Activated CD8-positive, alpha-beta T cell treated with anti-CD3 and anti-CD28 coated beads for 36 hours (primary cell): ENCODE measurements around the gene CXCL9. TPM values are rescaled to one million over a fixed set of nuclear protein-coding genes. Genes with fewer than 3 reads are reported as not detected.

ENCODE experiments used
- ATAC-seq: fragments of 200-7000 bp; cut with Tn5 transposase; one replicate; pipeline ENCODE4 v1.10.0; 2021; ENCODE audit warnings: mild to moderate bottlenecking, moderate library complexity
- CTCF ChIA-PET: fragments of 350-600 bp; sonication (Branson Sonifier 250); formaldehyde crosslinking; loops from one replicate; lab custom pipeline; 2021; ENCODE audit warnings: antibody characterized with exemption; lab: Charles Lee
- POLR2A ChIA-PET: fragments of 350-600 bp; sonication (Branson Sonifier 250); formaldehyde crosslinking; loops from one replicate; lab custom pipeline; 2021; ENCODE audit warnings: antibody characterized with exemption; lab: Charles Lee
- DNase-seq: peaks from one replicate; pipeline ENCODE4 v3.0.0-alpha.2; 2020
- H3K27ac Mint-ChIP-seq: one replicate; pipeline ENCODE4 v1.8.0; 2021; ENCODE audit warnings: mild to moderate bottlenecking, mixed read lengths
- H3K27me3 Mint-ChIP-seq: one replicate; pipeline ENCODE4 v1.8.0; 2021; ENCODE audit warnings: mixed read lengths
- H3K36me3 Mint-ChIP-seq: one replicate; pipeline ENCODE4 v1.8.0; 2021; ENCODE audit warnings: low read depth, mixed read lengths
- H3K4me1 Mint-ChIP-seq: one replicate; pipeline ENCODE4 v1.8.0; 2021; ENCODE audit warnings: low read depth, mixed read lengths
- H3K4me3 Mint-ChIP-seq: one replicate; pipeline ENCODE4 v1.8.0; 2021; ENCODE audit warnings: mild to moderate bottlenecking, moderate library complexity, mixed read lengths
- H3K9me3 Mint-ChIP-seq: one replicate; pipeline ENCODE4 v1.8.0; 2021; ENCODE audit warnings: mixed read lengths
- intact Hi-C: fragments of 100-400 bp; cut with micrococcal nuclease; formaldehyde crosslinking; loops from one replicate; pipeline ENCODE4 v1.10.0; 2022
- total RNA-seq, 2 experiments: library from RNA; stranded (reverse); gene quantifications; one replicate each; pipeline ENCODE4 v1.2.3, GENCODE V29; 2021
- TF ChIP-seq, protein P1 (sequence below): fragments of 200-600 bp; IDR thresholded peaks from one replicate; pipeline ENCODE4 v1.8.0; 2022; ENCODE audit warnings: antibody characterized with exemption, mild to moderate bottlenecking

Gene CXCL9
- total RNA-seq, 2 experiments from 2014 or later = 1.3 to 1.5 TPM

DNA sequence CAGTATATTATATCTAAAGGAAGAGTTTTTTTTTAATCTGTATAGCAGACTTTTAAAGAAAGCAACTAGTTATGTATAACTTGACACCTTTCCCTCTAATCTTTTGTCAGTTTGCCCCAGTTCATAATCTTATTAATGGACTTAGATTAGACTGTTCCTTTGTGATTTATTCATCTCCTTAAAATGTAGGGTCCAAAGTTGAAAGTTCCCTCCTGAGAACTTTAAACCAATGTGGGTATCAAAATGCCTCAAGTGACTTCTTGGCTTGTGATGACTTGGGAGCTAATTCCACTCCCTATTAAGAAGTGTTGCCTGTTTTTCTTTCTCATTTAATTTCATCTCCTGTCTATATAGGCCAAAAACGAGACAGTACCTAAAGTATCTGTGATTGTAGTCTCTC, 10.2 kb downstream of the CXCL9 start:
- CTCF ChIA-PET = interaction anchor here (0.9 to 4.1 kb wide), 20 partner anchors 11 to 343 kb away, joined by 3 to 62 read pairs (median 10); partner anchors contain the start of genes CXCL10 and CXCL9
- peaks cover 3% of the 10 kb centered on the region for H3K27me3 Mint-ChIP-seq
- TF ChIP-seq, protein P1, sequence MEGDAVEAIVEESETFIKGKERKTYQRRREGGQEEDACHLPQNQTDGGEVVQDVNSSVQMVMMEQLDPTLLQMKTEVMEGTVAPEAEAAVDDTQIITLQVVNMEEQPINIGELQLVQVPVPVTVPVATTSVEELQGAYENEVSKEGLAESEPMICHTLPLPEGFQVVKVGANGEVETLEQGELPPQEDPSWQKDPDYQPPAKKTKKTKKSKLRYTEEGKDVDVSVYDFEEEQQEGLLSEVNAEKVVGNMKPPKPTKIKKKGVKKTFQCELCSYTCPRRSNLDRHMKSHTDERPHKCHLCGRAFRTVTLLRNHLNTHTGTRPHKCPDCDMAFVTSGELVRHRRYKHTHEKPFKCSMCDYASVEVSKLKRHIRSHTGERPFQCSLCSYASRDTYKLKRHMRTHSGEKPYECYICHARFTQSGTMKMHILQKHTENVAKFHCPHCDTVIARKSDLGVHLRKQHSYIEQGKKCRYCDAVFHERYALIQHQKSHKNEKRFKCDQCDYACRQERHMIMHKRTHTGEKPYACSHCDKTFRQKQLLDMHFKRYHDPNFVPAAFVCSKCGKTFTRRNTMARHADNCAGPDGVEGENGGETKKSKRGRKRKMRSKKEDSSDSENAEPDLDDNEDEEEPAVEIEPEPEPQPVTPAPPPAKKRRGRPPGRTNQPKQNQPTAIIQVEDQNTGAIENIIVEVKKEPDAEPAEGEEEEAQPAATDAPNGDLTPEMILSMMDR = no peak
- ATAC-seq (no peak), DNase-seq (no peak)
- no peak overlapping the region for H3K4me3 Mint-ChIP-seq
- H3K4me1 Mint-ChIP-seq = no peaks in the 10 kb centered on the region
- no peaks in the 10 kb centered on the region for H3K9me3 Mint-ChIP-seq
- H3K27ac Mint-ChIP-seq = no peak overlapping the region
- H3K36me3 Mint-ChIP-seq = no peaks in the 10 kb centered on the region
- POLR2A ChIA-PET = no interaction called here
- intact Hi-C loops = no loop called here

DNA sequence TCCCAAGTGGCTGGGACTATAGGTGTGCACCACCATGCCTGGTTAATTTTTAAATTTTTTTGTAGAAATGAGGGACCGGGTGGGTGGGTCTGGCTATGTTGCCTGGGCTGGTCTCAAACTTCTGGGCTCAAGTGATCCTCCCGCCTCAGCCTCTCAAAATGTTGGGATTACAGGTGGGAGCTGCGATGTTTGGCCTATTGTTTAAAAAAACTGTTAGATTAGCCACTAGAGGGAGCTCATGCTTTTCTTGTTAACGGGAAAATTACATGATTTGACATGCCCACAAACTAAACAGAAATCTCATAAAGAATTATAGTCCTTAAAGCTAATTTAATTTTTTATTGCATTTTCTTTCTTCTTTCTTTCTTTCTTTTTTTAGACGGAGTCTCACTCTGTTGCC, 11.6 kb downstream of the CXCL9 start:
- TF ChIP-seq, protein P1 = peak; percentile 84
- CTCF ChIA-PET = interaction anchor here (0.6 to 4.1 kb wide), 53 partner anchors 9 to 382 kb away, joined by 3 to 62 read pairs (median 4); partner anchors contain the start of genes ART3, CXCL10, CXCL11 and NAAA
- H3K27me3 Mint-ChIP-seq = peaks cover 3% of the 10 kb centered on the region
- H3K4me1 Mint-ChIP-seq = peaks cover 3% of the 10 kb centered on the region
- H3K36me3 Mint-ChIP-seq = no peaks in the 10 kb centered on the region
- ATAC-seq (no peak), DNase-seq (peak; percentile 17)
- POLR2A ChIA-PET = interaction anchor here (1.1 to 1.5 kb wide), 2 partner anchors 60 to 66 kb away, joined by 3 to 4 read pairs; no protein-coding TSS in a partner anchor
- H3K9me3 Mint-ChIP-seq = no peaks in the 10 kb centered on the region
- H3K4me3 Mint-ChIP-seq = no peak overlapping the region
- intact Hi-C loops = loop anchor here (1.0 kb wide), 1 partner anchor 72 kb away; no protein-coding TSS in a partner anchor
- H3K27ac Mint-ChIP-seq = no peak overlapping the region

DNA sequence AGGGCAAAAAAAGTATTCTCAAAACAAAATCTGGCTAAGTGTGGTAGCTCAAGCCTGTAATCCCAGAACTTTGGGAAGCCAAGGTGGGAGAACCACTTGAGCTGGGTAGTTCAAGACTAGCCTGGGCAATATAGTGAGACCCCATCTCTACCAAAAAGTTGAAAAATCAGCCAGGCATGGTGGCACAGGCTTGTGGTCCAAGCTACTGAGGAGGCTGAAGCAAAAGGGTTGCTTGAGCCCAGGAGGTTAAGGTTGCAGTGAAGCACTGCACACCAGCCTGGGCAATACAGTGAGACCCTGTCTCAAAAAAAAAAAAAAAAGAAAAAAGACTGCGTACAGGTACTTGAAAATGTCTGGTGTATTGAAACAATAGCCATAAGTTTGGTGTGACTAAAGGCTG, 14.8 kb downstream of the CXCL9 start:
- intact Hi-C loops = no loop called here
- TF ChIP-seq, protein P1 = no peak
- ChIA-PET POLR2A (no interaction called here), CTCF (interaction anchor here (0.8 to 2.0 kb wide), 11 partner anchors 17 to 113 kb away, joined by 3 to 8 read pairs (median 4); no protein-coding TSS in a partner anchor)
- ATAC-seq (no peak), DNase-seq (no peak)
- peaks cover 3% of the 10 kb centered on the region for H3K27me3 Mint-ChIP-seq
- H3K27ac Mint-ChIP-seq = no peak overlapping the region
- no peaks in the 10 kb centered on the region for H3K9me3 Mint-ChIP-seq
- H3K4me3 Mint-ChIP-seq = no peak overlapping the region
- H3K36me3 Mint-ChIP-seq = peaks cover 16% of the 10 kb centered on the region
- peaks cover 23% of the 10 kb centered on the region for H3K4me1 Mint-ChIP-seq

DNA sequence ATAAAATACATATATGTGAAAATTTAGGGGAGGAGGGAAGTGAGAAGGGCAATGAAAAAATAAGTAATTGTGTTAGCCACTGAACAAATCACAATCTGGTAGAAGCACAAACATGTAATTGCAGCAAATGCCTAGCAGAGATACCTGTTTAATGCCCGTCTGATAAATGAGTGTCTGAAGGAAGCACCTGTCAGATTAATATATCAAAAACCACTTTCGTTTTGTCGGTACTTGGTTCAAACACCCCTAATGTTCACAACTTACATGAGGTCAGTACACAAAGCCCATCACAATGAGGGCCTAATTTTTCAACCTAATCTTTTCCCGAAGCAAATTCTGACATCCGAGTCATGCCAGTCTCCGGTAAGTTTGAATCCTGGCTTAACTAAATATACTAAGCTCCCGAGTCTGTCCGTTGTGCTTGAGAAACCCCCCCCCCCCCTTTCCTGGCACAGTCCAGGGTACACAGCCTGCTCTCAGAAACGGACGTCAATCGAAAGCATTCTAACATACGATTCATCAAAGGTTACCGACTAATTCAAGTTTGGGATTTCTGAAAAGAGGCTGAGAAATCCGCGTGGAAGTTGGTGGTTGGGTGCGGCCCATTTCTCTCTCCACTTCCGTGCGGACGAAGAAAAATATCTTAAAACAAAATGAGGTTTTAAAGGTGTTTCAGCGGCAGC, 17.3 kb downstream of the CXCL9 start:
- intact Hi-C loops = no loop called here
- ChIA-PET CTCF (interaction anchor here (0.7 to 1.5 kb wide), 3 partner anchors 8 to 97 kb away, joined by 3 read pairs; no protein-coding TSS in a partner anchor), POLR2A (interaction anchor here (0.8 to 1.5 kb wide), 3 partner anchors 69 to 190 kb away, joined by 3 read pairs; no protein-coding TSS in a partner anchor)
- Mint-ChIP-seq H3K27me3 (peaks cover 3% of the 10 kb centered on the region), H3K4me3 (peak overlapping the region; percentile 87), H3K9me3 (no peaks in the 10 kb centered on the region), H3K4me1 (peaks cover 29% of the 10 kb centered on the region), H3K27ac (peak overlapping the region; percentile 85), H3K36me3 (peaks cover 21% of the 10 kb centered on the region)
- peak; percentile 5 for DNase-seq
- no peak for ATAC-seq
- TF ChIP-seq, protein P1 = no peak

DNA sequence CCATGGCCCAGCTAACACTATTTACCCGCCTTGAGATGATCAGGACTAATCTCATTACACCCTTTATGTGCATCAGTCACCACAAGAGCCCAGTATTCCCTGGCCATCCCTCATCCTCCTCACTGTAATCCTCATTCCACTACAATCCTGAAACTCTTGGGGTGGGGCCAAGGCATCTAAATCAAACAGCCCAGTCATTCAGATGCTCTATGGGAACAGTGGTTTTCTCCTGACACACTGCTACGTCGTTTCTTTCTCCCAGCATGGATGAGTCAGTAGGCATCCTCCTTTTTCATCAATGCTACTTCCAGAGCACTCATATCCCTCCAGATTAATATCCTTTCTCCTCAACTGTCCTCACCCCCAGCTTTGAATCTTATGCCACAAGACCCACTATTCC, 22.2 kb downstream of the CXCL9 start:
- ATAC-seq = no peak

More for the DNA sequence above, 22.2 kb downstream of the CXCL9 start:
- CTCF ChIA-PET = interaction anchor here (5.1 kb wide), 1 partner anchor 11 kb away, joined by 21 read pairs; no protein-coding TSS in a partner anchor
- no peaks in the 10 kb centered on the region for H3K9me3 Mint-ChIP-seq
- H3K36me3 Mint-ChIP-seq = peaks cover 34% of the 10 kb centered on the region
- peaks cover 26% of the 10 kb centered on the region for H3K4me1 Mint-ChIP-seq
- intact Hi-C loops = no loop called here
- H3K27me3 Mint-ChIP-seq = no peaks in the 10 kb centered on the region
- TF ChIP-seq, protein P1 = no peak
- POLR2A ChIA-PET = no interaction called here
- no peak for DNase-seq
- H3K4me3 Mint-ChIP-seq = no peak overlapping the region
- H3K27ac Mint-ChIP-seq = no peak overlapping the region
